Loucy (cell line): ENCODE measurements around the gene NAT9.

Experiments
- H2AFZ ChIP-seq: fragments of 200-600 bp; sonication (generic); 2 replicates; pipeline ENCODE4 v1.6.0; 2016; ENCODE audit warnings: antibody characterized with exemption, mild to moderate bottlenecking, low read length, moderate library complexity
- H3F3A ChIP-seq: fragments of 200-600 bp; 2 replicates; pipeline ENCODE4 v1.6.0; 2016; ENCODE audit warnings: antibody characterized with exemption, low read depth, mild to moderate bottlenecking
- H3K27me3 ChIP-seq: fragments of 200-600 bp; sonication (generic); 2 replicates; pipeline ENCODE4 v1.6.1; 2014; ENCODE audit warnings: low read length, mild to moderate bottlenecking; ENCODE audit not compliant: insufficient read depth, poor library complexity, severe bottlenecking
- H3K36me3 ChIP-seq: fragments of 200-600 bp; sonication (generic); 2 replicates; pipeline ENCODE4 v1.6.1; 2016; ENCODE audit warnings: low read length; ENCODE audit not compliant: insufficient read depth
- H3K4me1 ChIP-seq: fragments of 200-600 bp; sonication (generic); 2 replicates; pipeline ENCODE4 v1.5.1; 2014; ENCODE audit warnings: low read length, mild to moderate bottlenecking; ENCODE audit not compliant: insufficient read depth, poor library complexity, severe bottlenecking
- H3K4me2 ChIP-seq: fragments of 200-600 bp; sonication (generic); 2 replicates; pipeline ENCODE4 v1.6.0; 2014; ENCODE audit warnings: antibody characterized with exemption, low read length, low read depth, mild to moderate bottlenecking; ENCODE audit not compliant: poor library complexity, severe bottlenecking
- H3K4me3 ChIP-seq: fragments of 200-600 bp; sonication (generic); 2 replicates; pipeline ENCODE4 v1.5.1; 2014; ENCODE audit warnings: low read length, mild to moderate bottlenecking, mixed read lengths; ENCODE audit not compliant: poor library complexity, severe bottlenecking
- H3K79me2 ChIP-seq: fragments of 200-600 bp; sonication (generic); 2 replicates; pipeline ENCODE4 v1.6.1; 2014; ENCODE audit warnings: low read length; ENCODE audit not compliant: insufficient read depth
- H3K9ac ChIP-seq: fragments of 200-600 bp; sonication (generic); 2 replicates; pipeline ENCODE4 v1.6.0; 2014; ENCODE audit warnings: mild to moderate bottlenecking, low read depth, low read length, moderate library complexity; ENCODE audit not compliant: poor library complexity, severe bottlenecking
- H3K9me2 ChIP-seq: fragments of 200-600 bp; sonication (generic); replicated peaks from 2 replicates; pipeline ENCODE4 v1.6.1; 2016; ENCODE audit warnings: low read depth, low read length, mixed read lengths
- H3K9me3 ChIP-seq: fragments of 200-600 bp; sonication (generic); 2 replicates; pipeline ENCODE4 v1.6.1; 2014; ENCODE audit warnings: mild to moderate bottlenecking, antibody characterized with exemption, low read length, low read depth; ENCODE audit not compliant: insufficient read depth
- H4K20me1 ChIP-seq: fragments of 200-600 bp; sonication (generic); 2 replicates; pipeline ENCODE4 v1.6.0; 2014; ENCODE audit warnings: antibody characterized with exemption, low read length, mild to moderate bottlenecking; ENCODE audit not compliant: insufficient read depth, poor library complexity, severe bottlenecking
- EZH2phosphoT487 ChIP-seq: fragments of 200-600 bp; IDR thresholded peaks from 2 replicates; pipeline ENCODE4 v1.6.1; 2018; ENCODE audit warnings: antibody characterized with exemption, mild to moderate bottlenecking, moderate library complexity, borderline replicate concordance
- TF ChIP-seq, protein P1 (sequence below): fragments of 200-600 bp; sonication (generic); conservative IDR thresholded peaks from 2 replicates; pipeline ENCODE4 v1.5.1; 2014; ENCODE audit warnings: mild to moderate bottlenecking, antibody characterized with exemption, low read length

The NAT9 gene

DNA sequence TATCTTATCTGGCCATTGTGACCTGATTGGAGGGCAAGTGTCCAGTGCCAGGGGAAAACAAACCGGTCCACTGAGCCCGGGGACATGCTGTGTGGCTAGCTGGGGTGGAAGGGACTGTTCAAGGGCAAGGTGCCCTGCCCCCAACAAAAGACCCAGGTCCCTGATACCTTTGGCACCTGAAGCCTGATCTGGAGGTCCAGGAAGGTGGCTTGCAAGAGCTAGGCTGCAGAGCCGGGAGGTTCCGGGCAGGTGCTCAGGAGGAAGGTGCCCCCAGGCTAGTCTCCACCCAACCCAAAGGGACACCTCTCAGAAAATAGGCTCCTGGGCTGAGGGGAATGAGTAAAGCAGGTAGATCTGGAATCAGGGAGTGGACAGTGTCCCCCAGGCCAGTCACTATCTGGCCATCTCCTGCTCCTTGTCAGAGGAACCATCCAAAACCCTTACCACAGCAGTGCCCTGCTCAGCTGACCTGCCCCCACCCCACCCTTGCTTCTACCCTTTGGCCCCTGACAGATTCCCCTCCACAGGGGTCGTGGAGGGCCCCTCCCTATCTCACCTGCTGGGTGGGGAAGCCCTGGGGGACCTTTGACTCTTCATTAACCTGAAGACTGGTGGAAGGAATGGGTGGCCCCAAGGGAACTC, 6.2 kb downstream of the NAT9 start:
- Histone ChIP-seq H3K36me3 (peaks cover 81% of the 10 kb centered on the region; the same call in 1 of the 2 replicates), H3F3A (no peaks in the 10 kb centered on the region), H3K4me1 (no peaks in the 10 kb centered on the region), H3K27me3 (no peaks in the 10 kb centered on the region), H3K79me2 (peaks cover 38% of the 10 kb centered on the region), H3K9ac (no peak overlapping the region), H3K4me2 (no peak overlapping the region), H3K4me3 (no peak overlapping the region), H3K9me2 (no peaks in the 10 kb centered on the region), H2AFZ (no peak overlapping the region), H4K20me1 (peaks cover 20% of the 10 kb centered on the region), H3K9me3 (no peaks in the 10 kb centered on the region)
- TF ChIP-seq EZH2phosphoT487: no peak
- TF ChIP-seq, protein P1, sequence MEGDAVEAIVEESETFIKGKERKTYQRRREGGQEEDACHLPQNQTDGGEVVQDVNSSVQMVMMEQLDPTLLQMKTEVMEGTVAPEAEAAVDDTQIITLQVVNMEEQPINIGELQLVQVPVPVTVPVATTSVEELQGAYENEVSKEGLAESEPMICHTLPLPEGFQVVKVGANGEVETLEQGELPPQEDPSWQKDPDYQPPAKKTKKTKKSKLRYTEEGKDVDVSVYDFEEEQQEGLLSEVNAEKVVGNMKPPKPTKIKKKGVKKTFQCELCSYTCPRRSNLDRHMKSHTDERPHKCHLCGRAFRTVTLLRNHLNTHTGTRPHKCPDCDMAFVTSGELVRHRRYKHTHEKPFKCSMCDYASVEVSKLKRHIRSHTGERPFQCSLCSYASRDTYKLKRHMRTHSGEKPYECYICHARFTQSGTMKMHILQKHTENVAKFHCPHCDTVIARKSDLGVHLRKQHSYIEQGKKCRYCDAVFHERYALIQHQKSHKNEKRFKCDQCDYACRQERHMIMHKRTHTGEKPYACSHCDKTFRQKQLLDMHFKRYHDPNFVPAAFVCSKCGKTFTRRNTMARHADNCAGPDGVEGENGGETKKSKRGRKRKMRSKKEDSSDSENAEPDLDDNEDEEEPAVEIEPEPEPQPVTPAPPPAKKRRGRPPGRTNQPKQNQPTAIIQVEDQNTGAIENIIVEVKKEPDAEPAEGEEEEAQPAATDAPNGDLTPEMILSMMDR: no peak

DNA sequence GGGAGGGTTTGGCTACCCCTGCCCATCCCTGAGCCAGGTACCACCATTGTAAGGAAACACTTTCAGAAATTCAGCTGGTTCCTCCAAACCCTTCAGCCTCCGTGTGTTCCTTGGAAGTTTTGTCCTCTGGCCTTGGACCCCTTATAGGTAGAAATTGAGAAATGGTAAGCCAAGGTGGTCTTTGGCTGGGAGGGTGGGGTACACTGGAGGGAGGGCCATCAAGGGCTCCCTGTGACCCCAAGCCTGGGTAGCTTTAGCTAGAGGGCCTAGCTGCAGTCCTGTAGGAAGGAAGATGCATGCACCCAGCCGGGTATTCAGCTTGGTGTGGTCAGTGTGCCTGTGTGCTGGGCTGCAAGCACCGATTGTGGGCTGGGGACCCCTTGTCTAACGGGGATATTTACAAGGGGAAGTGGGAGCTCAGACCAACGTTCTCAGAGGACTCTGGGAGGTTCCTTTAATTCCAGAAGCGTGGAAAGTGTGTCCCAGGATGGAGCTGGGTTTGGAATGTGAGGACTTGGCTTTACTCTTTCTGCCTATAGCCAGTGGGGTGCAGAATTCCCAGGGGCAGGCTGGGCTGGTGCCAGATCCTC, 6.8 kb downstream of the NAT9 start:
- TF ChIP-seq EZH2phosphoT487: no peak
- TF ChIP-seq, protein P1: no peak
- H3K36me3 ChIP-seq: peaks cover 87% of the 10 kb centered on the region; the same call in 1 of the 2 replicates
- peaks cover 22% of the 10 kb centered on the region for H4K20me1 ChIP-seq
- H2AFZ ChIP-seq: no peak overlapping the region
- H3K4me1 ChIP-seq: no peaks in the 10 kb centered on the region
- H3K27me3 ChIP-seq: no peaks in the 10 kb centered on the region
- no peaks in the 10 kb centered on the region for H3K9me2 ChIP-seq
- no peaks in the 10 kb centered on the region for H3F3A ChIP-seq
- H3K4me2 ChIP-seq: no peak overlapping the region
- no peak overlapping the region for H3K4me3 ChIP-seq
- no peak overlapping the region for H3K9ac ChIP-seq
- peaks cover 41% of the 10 kb centered on the region for H3K79me2 ChIP-seq
- no peaks in the 10 kb centered on the region for H3K9me3 ChIP-seq

- Histone ChIP-seq H3K79me2 (peaks cover 42% of the 10 kb centered on the region), H3K9ac (no peak overlapping the region), H3K4me1 (no peaks in the 10 kb centered on the region), H3K4me3 (no peak overlapping the region), H4K20me1 (peaks cover 28% of the 10 kb centered on the region), H3K9me2 (no peaks in the 10 kb centered on the region), H3F3A (no peaks in the 10 kb centered on the region), H3K27me3 (no peaks in the 10 kb centered on the region), H2AFZ (no peak overlapping the region), H3K36me3 (peaks cover 93% of the 10 kb centered on the region; the same call in 1 of the 2 replicates), H3K9me3 (no peaks in the 10 kb centered on the region), H3K4me2 (no peak overlapping the region)
- TF ChIP-seq, protein P1: no peak
- TF ChIP-seq EZH2phosphoT487: no peak
Measured at GRCh38 chr17:74768763-74769114, 7.4 kb downstream of the NAT9 start.
